Stimulated activated CD4-positive, alpha-beta T cell treated with anti-CD3 and anti-CD28 coated beads, Interleukin-15, amount 100 ng/mL, for 48 hours (primary cell): ENCODE results near the gene SPATC1L.
A peak's percentile ranks its signal among the peaks of the same experiment; 100 is the strongest.
"Not testable (repeated sequence)": the region's sequence is repeated elsewhere in the genome, so short reads cannot be mapped to it uniquely, and the experiment has no call there.

Experiments used
- DNase-seq, 2 donors: peaks; one replicate each; pipeline ENCODE4 v3.0.0-alpha.2; 2020; ENCODE audit warnings: low read depth in 2 of 2

SPATC1L gene

DNA sequence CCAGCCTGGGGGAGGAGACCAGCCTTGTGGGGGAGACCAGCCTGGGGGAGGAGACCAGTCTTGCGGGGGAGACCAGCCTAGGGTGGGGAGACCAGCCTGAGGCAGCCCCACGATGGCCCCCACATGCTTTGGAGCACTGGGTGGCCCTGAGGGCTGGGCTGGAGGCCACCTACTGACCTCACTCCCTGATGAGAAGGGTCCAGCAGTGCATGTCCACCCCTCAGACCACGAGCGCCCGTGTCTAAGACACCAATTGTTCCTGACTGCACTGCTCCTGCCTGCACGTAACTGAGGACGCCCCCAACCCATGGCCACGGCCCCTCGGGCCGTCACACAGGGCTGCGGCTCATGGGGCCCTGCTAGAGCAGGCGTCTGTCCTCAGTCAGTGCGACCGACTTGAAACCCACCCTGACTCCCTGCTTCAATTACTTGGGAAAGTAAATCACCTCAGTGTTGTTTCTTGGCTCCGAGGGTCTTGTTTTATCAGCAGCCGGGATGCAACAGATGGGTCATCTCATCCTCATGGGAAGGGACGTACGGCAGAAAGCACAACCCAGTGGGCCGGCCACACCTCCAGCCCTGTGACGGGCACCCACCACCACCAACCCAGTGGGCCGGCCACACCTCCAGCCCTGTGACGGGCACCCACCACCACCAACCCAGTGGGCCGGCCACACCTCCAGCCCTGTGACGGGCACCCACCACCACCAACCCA lies at the start of gene SPATC1L:
TSS of gene SPATC1L (minus strand) at position 550 of the 715 bp plus-strand sequence. CDS start 1,643 bp downstream, outside the sequence.
- peak; percentile 23 to 27 for DNase-seq

DNA sequence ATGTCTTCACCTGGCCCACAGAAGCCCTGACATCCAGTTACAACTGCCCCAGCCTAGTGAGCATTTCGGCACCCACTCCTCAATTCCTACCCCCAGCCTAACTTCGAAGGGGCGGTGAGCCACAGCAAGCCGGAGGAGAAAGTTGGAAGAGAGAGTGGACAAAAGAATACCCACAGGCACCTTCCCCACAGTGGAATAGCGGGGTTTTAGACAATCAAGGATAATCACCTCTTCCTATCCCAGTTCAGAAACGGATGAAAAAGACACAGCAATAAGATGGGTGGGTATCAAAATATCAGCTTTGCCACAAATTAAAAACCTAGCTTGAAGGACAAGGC lies 45.6 kb upstream of the SPATC1L start:
- DNase-seq, result no peak

DNA sequence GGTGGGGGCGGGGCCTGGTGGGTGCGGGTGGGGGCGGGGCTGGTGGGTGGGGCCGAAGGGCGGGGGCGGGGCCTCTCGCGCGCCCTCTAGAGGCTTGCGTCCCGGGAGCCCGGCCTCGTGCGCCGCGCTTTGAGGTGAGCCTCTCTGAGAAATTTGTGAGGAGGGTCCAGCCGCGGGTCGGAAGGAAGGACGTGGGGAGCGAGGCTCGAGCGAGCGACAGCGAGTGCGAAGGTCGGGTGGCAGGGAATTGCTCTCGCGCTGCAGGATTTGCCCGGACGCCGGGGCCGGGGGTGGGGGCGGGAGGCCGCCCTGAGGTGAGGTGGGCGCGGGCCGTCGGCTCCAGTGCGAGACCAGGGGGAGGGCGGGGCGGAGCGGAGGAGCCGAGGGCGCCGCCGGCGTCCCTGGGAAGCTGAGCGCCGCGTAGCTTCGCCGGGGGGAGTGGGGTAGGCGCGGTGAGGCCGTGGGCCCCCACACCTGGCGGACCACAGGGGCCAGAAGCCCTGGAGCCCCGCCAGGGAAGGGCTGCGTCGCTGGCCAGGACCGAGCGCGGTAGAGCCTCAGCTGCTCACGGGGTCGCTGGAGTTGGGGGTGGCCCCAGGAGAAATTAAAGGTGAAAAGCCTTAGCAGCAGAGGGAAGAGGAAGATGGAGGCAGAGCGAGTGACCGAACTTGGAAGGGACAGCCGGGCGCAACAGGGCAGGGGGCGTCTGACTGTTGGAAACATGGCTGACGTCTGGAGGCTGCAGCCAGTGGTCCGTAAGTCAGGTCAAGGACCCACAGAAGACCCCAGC lies 45.1 kb upstream of the SPATC1L start:
- DNase-seq, result peak in 1 of 2 donors; percentile 36

DNA sequence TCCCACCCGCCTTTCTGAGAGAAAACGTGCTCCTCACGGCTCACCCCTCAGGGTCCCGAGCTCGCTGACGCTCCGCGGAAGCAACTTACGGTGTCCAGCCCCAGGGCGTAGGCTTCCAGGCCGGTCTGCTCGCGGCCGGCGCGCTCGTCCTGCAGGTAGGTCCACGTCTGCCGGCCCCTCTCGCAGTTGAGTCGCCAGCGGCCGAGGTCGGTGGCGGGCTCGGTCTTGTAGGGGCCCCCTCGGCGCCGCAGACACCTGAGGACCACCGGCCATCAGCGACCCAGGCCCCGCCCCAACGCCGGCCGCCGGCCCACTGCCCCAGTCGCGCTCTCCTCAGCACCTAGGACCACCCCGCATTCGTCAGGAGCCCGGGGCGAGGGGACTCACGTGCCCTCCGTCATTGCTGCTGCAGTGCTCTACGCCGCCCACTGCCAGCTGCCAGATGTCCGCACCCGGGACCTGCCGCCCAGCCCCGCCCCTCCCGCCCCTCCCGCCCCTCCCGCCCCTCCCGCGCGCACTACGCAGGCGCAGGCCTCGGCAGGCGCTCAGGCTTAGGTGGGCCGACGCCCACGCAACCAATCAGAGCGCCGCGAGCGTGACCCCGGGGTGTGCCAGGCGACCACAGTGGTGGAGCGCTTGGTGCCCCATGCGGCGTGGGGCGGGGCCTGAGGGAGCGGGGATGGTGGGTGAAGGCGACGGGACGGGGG lies 44.2 kb upstream of the SPATC1L start, which contains the start of gene LSS:
TSS of gene LSS (minus strand) at position 430 of the 707 bp plus-strand sequence. CDS start at position 401, 29 bp downstream.
- peak; percentile 92 to 94 for DNase-seq

DNA sequence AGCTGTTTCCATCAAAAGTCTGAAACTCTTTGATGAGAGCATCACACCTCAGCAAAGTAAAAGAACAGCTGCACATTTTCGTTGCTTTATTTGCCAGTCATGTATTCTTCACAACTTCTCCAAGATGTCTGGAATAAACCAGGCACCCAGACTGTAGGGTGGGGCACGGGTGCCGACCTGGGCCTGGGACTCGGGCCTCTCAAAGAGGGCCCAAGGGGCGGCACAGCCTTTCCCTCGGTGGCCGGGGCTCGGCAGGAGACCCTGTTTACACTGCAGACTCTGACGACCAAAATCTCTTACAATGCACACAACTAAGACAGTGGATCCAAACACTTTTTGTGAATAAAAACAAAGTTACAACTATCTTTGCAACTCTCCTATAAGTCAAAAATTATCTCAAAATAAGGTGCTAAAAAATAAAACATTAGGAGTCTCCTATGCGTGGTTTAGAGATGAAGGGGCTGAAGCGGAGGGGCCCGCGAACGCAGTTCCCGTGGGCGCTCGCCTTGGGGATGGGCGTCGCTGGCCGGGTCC lies 43.6 kb upstream of the SPATC1L start:
- no peak for DNase-seq

DNA sequence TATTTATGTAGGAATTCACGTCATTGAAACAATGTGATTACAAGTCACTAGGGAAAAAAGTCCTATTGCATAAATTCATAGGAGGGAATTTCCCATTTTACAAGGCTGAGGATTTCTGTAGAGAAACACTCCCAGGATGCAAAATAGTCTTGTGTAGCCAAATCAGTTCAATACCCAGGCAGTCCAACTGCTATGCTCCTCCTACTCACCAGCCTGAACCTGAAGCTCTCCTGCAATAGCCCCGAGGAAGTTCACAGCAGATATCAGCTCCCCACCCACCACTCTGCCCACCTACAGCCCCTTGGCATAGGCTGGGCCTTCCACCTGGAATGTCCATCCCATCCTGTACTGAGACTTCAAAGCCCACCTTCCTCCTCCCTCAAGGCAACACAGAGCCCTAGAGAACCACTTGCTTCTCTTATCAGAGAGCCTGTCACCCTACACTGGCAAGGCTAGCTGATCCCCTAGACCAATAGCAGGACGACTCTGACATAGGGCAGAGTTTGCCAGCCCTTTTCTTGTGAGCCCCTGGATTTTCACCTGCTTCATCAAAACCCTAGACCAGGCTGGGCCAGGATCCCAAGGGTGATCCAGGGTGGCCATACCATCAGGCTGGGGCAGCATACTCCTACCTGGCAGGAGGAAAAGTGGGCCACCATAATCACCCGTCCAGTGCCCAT lies 42.8 kb upstream of the SPATC1L start:
- DNase-seq, result no peak

DNA sequence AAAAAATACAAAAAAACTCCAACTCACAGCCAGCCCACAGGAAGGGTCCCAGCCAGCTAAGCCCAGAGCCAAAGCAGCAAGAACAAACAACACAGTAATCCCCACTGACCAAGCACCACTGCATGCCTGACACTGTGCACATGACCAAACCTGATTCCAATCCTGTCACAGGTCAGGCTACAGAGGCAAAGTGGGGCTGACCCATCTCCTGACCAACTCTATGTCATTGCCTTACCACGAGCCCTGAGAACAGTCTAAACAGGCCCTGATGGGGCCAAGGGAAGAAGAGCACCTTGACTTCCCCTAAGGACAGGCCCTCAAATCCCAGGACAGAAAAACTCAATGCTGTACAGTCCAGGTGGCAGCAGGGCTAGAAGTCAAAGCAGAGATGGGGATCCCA lies 41.9 kb upstream of the SPATC1L start:
- no peak for DNase-seq

DNA sequence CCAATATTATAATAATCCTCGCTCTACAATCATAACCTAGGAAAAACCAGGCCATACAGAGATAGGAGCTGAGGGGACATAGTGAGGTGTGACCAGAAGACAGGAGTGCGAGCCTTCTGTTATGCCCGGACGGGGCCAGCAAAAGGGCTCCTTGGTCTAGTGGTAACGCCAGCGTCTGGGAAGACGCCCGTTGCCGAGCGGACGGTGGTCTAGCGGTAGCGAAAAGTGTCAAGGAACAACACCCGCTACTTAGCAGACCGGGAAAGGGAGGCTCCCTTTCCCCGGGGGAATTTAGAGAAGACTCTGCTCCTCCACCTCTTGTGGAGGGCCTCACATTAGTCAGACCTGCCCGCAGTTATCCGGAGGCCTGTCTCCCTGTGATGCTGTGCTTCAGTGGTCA lies 39.4 kb upstream of the SPATC1L start:
- DNase-seq, result not testable (repeated sequence)

DNA sequence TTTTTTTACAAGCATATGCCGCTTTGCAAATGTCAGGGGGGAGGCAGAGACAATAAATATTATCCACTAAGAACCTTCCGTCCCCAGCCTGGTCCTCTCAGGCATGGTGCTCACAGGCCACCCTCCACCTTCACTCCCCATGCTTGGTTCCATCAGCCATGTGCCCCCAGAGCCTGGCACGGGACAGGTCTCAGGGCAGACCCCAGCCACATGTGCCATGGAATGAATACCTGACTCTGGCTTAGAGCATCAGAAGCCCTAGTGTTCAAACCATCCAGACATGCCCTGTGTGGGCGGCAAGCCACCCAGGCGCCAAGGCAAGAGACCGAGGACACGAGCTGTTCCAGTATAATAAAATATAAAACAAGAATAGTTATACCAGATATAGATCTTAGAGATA lies 39.0 kb upstream of the SPATC1L start:
- DNase-seq, result no peak

DNA sequence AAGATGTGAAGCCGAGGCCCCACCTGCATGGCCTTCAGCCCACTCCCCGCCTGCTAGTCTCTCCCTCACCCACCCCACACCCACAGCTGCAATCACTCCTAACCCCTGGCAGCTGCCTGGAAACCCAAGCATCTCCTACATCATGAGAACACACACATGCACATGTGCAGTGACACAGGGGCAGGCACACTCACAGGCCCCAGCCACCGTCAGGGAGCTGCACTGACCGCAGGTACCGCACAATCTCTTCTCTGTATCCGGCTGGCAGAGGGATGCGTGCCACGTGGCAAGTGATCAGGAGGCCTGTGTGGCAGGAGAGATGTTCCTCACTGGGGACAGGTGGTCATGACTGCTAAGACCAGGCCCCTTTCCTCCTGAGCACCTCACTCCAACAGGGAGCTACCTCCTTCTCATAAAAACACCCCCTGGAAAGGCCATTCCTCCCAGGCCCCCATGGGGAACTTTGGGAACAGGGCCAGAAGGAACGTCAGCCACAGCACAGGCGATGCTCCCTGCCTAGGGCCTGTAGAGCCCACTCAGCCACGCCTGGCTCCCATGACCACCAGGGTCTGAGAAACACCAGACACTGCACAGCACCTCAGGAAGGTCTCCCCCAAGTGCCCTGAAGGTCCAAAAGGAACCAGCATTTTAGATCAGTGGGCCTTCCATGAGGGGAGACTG lies 38.3 kb upstream of the SPATC1L start:
- DNase-seq, result no peak

DNA sequence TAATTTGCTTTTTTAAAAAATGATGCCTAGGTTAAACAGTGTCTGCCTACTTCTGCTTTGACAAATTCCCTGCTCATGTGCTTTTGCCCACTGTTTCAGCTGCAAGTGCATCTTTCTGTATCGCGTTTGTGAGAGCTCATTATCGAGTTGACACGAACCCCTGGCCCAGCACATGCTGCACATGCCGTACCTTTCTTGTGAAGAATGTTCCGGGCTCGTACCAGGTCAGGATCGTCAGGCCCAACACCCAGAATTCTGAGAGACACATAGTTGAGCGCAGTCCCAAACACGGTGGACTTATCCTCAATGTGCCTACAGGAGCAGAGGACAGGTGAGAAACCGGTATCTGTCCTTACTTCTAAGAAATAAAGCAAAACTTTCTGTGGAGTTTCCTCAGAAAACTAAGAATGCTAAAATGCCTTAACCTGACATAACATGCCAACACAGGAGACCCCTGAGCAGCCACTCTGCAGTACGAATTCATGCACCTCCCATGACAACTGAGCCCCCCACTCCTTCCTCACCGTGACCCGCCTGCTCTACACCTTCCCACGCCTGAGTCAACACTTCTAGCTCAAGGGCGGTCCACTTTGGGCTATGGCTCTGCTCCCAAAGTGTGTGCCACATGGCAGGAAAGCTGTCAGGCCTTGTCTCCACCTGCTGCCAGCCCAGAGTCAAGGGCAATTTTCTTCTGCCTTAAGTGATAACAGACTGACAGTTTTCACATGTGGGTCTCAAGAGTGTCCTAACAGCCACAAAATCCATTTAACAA lies 37.6 kb upstream of the SPATC1L start:
- DNase-seq, result no peak

DNA sequence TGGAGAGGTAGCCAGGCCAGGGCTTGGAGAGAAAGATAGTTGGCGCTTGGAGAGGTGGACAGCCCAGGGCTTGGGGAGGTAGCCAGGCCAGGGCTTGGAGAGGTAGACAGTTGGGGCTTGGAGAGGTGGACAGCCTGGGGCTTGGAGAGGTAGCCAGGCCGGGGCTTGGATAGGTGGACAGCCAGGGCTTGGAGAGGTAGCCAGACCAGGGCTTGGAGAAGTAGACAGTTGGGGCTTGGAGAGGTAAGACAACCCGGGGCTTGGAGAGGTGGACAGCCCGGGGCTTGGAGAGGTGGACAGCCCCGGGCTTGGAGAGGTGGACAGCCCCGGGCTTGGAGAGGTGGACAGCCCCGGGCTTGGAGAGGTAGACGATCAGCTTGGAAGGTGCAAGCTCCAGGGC lies 36.6 kb upstream of the SPATC1L start:
- no peak for DNase-seq

DNA sequence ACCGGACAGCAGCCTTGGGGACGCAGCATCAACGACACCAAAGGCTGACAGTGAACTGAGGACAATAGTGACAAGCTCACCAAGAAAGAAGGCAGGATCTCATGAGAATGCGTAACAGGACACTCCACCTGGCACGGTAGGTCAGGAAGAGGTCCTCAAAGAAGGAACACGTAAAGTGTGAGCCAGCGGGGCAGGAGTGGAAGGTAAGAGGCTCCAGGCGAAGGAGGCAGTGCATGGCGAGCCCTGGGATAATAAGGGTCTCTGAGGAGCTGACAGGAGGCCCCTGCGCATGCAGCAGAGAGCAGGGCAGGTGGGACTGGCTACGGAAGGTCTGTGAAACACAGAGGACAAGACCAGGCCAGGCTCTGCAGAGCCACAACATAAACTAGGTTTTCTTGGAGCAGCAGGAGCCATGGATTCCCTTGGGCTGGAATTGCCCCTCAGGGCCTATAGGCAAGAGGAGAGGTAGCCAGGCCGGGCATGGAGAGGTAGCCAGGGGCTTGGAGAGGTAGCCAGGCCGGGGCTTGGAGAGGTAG lies 36.1 kb upstream of the SPATC1L start:
- no peak for DNase-seq

DNA sequence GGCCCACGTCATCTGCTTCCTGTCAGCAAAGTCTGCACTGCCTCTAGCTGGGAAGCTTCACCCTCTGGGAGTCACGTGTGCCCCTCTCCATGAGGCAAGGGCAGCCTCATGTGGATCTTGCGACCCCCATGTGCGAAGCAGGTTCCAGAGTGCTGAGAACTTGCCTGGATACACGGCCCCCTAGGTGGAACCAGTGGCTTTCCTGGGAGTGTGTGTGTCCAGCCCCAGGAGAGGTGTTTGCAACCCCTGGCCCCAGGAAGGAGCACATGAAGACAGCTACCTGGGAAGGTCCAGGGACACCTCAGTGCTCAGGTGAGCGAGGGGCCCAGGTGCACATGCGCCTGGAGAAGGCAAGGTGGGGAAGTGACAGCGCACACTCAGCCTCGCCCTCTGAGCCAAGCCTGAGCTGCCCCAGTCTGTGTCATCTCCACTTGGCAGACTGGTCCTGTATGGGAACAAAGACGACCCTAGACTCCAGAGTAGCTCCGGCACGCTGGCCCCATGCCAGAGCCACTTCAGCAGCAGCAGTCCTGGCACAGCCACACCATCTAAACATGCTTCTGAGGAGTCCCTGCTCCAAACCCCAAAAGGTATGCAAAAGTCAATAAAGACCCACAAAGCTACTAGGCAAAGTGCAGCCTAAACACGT lies 35.5 kb upstream of the SPATC1L start:
- DNase-seq, result no peak

DNA sequence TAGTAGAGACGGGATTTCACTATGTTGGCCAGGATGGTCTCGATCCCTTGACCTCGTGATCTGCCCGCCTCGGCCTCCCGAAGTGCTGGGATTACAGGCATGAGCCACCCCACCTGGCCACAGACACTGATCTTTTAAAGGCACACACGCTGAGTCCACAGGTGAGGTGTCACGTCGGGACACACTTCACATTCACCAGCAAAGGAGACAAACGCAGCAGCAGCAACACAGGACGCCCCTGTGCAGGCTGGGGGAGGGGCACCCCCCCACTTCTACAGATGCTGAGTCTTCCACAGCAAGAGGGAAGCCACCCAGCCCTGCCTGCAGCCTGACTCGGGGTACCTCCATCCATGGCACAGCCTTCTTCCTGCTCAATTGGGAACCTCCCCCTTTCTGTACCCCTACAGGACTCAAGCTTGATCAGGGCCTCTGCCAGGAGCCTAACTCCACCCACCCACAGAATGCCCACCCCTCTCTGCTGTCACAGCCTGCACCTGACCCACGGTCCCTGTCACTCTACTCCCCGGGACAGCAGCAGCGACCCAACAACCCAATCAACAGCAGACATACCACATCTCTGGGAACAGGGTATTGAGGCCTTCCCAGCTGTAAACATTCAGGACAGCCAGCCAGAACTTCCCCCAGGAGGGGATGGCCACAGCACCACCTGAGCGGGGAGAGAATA lies 34.8 kb upstream of the SPATC1L start:
- DNase-seq, result no peak

DNA sequence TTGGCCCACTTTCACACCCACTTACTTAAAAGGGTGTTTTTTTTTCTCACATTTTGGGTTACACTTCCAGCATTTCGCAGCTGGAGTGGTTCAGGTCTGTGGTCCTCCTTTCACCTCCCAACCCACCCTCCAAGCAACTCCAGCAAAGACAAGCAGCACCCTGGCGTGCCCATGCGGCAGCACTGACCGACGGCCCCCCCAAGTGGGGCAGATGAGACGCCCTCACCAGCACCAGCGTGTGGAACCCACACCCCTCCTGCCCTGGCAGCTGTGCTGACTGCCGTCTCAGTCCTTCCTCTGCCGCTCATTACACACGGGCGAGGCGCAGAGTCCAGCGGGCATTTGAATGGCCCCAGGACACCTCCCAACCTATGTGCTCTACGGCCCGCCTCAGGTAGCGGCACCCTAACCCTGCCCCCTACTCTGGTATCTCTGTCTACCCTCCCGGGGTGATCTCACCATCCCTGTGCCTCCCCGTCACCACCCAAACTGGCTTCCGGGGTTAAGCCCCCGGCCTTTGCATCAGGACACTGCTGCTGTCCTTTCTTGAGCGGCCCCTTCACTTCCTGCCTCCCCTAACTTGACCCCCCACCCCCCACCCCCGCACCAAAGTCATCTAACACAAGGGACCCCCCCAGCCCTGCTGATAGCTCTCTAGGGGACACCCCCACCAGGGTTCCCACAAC lies 33.4 kb upstream of the SPATC1L start:
- no peak for DNase-seq

DNA sequence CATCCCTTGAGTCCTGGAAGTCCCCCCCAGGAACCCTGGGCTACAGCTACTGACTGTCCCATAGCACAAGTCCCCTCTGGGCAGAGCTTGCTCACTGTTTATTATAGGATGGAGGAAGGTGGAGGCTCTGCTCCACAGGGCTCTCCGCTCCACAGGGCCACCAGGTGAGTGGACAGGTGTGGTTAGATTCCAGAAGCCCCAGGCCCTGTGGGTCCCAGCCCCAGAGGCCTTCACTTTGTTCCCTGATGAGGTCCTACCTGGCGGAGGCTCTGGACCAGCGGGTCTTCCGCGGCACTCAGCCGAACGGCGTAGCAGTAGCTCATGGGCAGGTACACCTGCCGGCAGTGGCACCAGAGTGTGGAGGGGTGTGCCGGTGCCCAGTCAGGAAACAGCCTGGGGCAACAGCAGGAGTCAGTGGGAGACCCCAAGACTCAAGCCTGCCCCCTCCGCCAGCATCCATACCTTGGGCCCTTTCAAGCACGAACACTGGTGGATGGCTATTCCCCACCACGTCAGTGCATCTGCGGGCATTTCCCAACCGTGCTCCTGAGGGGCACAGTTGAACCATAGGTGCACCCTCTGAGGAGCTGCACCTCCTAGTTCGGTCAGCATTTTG lies 32.0 kb upstream of the SPATC1L start:
- no peak for DNase-seq
